ENCODE results near the gene GJB4.

- TF ChIP-seq, protein P1, sequence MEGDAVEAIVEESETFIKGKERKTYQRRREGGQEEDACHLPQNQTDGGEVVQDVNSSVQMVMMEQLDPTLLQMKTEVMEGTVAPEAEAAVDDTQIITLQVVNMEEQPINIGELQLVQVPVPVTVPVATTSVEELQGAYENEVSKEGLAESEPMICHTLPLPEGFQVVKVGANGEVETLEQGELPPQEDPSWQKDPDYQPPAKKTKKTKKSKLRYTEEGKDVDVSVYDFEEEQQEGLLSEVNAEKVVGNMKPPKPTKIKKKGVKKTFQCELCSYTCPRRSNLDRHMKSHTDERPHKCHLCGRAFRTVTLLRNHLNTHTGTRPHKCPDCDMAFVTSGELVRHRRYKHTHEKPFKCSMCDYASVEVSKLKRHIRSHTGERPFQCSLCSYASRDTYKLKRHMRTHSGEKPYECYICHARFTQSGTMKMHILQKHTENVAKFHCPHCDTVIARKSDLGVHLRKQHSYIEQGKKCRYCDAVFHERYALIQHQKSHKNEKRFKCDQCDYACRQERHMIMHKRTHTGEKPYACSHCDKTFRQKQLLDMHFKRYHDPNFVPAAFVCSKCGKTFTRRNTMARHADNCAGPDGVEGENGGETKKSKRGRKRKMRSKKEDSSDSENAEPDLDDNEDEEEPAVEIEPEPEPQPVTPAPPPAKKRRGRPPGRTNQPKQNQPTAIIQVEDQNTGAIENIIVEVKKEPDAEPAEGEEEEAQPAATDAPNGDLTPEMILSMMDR (IDR thresholded peaks at IDR 0.05; ENCODE audit: poor library complexity), result no peak
- TF ChIP-seq EZH2 (IDR thresholded peaks at IDR 0.05; ENCODE audit: borderline replicate concordance) (no peak), EZH2phosphoT487 (IDR thresholded peaks at IDR 0.05; ENCODE audit: low read depth, severe bottlenecking, unreplicated experiment) (no peak)
Measured at GRCh38 chr1:34771573-34772371, 12.2 kb downstream of the GJB4 start.

Data from hepatocyte (in vitro differentiated cells).